Activated CD8-positive, alpha-beta memory T cell treated with anti-CD3 and anti-CD28 coated beads, Interleukin-2, amount 10 ng/mL, durations not matched to agents 7 days and 5 days (primary cell): Measurements from ENCODE around the gene VPS13D. TPM values are rescaled to one million over a fixed set of nuclear protein-coding genes. Genes with fewer than 3 reads are reported as not detected.

Source experiments
- ATAC-seq: fragments of 150-1000 bp; cut with Tn5 transposase; one replicate; pipeline ENCODE4 v1.10.0; 2021; ENCODE audit warnings: moderate library complexity
- CTCF ChIA-PET: fragments of 350-600 bp; sonication (Branson Sonifier 250); formaldehyde crosslinking; loops from one replicate; lab custom pipeline; 2021; ENCODE audit warnings: antibody characterized with exemption; lab: Charles Lee
- DNase-seq: peaks from one replicate; pipeline ENCODE4 v3.0.0-alpha.2; 2020
- H3K27ac Mint-ChIP-seq: one replicate; pipeline ENCODE4 v1.8.0; 2021; ENCODE audit warnings: mild to moderate bottlenecking, mixed read lengths
- H3K27me3 Mint-ChIP-seq: one replicate; pipeline ENCODE4 v1.8.0; 2021; ENCODE audit warnings: mixed read lengths
- H3K36me3 Mint-ChIP-seq: one replicate; pipeline ENCODE4 v1.8.0; 2021; ENCODE audit warnings: mild to moderate bottlenecking, mixed read lengths
- H3K4me1 Mint-ChIP-seq: one replicate; pipeline ENCODE4 v1.8.0; 2021; ENCODE audit warnings: mixed read lengths
- H3K4me3 Mint-ChIP-seq: one replicate; pipeline ENCODE4 v1.8.0; 2021; ENCODE audit warnings: mild to moderate bottlenecking, moderate library complexity, mixed read lengths
- H3K9me3 Mint-ChIP-seq: one replicate; pipeline ENCODE4 v1.8.0; 2022; ENCODE audit warnings: low read depth, mixed read lengths
- total RNA-seq, 2 experiments: library from RNA; stranded (reverse); gene quantifications; one replicate each; pipeline ENCODE4 v1.2.3, GENCODE V29; 2021

VPS13D gene
- total RNA-seq, 2 experiments from 2014 or later, result 34.6 to 38.3 TPM

GRCh38 chr1:12413664-12414410, 184.0 kb downstream of the VPS13D start:
- no peak overlapping the region for H3K27ac Mint-ChIP-seq
- no peak overlapping the region for H3K4me3 Mint-ChIP-seq
- peaks cover 4% of the 10 kb centered on the region for H3K4me1 Mint-ChIP-seq
- no peak for ATAC-seq
- H3K36me3 Mint-ChIP-seq, result peaks cover 58% of the 10 kb centered on the region
- CTCF ChIA-PET, result interaction anchor here (1.8 kb wide), 1 partner anchor 207 kb away, joined by 4 read pairs; no protein-coding TSS in a partner anchor
- H3K27me3 Mint-ChIP-seq, result no peaks in the 10 kb centered on the region
- no peak for DNase-seq
- H3K9me3 Mint-ChIP-seq, result peaks cover 8% of the 10 kb centered on the region

- peaks cover 4% of the 10 kb centered on the region for H3K4me1 Mint-ChIP-seq
- CTCF ChIA-PET, result interaction anchor here (1.8 kb wide), 1 partner anchor 206 kb away, joined by 4 read pairs; no protein-coding TSS in a partner anchor
- no peaks in the 10 kb centered on the region for H3K27me3 Mint-ChIP-seq
- no peak overlapping the region for H3K4me3 Mint-ChIP-seq
- H3K36me3 Mint-ChIP-seq, result peaks cover 59% of the 10 kb centered on the region
- ATAC-seq (no peak), DNase-seq (no peak)
- H3K27ac Mint-ChIP-seq, result no peak overlapping the region
- peaks cover 8% of the 10 kb centered on the region for H3K9me3 Mint-ChIP-seq
Measured at GRCh38 chr1:12414444-12415018, 184.7 kb downstream of the VPS13D start.

GRCh38 chr1:12415038-12415466, 185.2 kb downstream of the VPS13D start:
- no peak overlapping the region for H3K27ac Mint-ChIP-seq
- no peak overlapping the region for H3K4me3 Mint-ChIP-seq
- CTCF ChIA-PET, result no interaction called here

GRCh38 chr1:12416101-12416500, 186.3 kb downstream of the VPS13D start:
- peaks cover 4% of the 10 kb centered on the region for H3K4me1 Mint-ChIP-seq
- no peak overlapping the region for H3K27ac Mint-ChIP-seq
- H3K9me3 Mint-ChIP-seq, result no peaks in the 10 kb centered on the region
- DNase-seq (no peak), ATAC-seq (no peak)
- H3K36me3 Mint-ChIP-seq, result peaks cover 49% of the 10 kb centered on the region
- no peak overlapping the region for H3K4me3 Mint-ChIP-seq
- CTCF ChIA-PET, result interaction anchor here (1.0 kb wide), 1 partner anchor 14 kb away, joined by 3 read pairs; no protein-coding TSS in a partner anchor
- H3K27me3 Mint-ChIP-seq, result no peaks in the 10 kb centered on the region

More at GRCh38 chr1:12415038-12415466, 185.2 kb downstream of the VPS13D start:
- Mint-ChIP-seq H3K27me3 (no peaks in the 10 kb centered on the region), H3K36me3 (peaks cover 55% of the 10 kb centered on the region), H3K4me1 (peaks cover 4% of the 10 kb centered on the region), H3K9me3 (peaks cover 4% of the 10 kb centered on the region)
- DNase-seq (no peak), ATAC-seq (no peak)

GRCh38 chr1:12416744-12417143, 186.9 kb downstream of the VPS13D start:
- Mint-ChIP-seq H3K4me1 (peaks cover 4% of the 10 kb centered on the region), H3K9me3 (no peaks in the 10 kb centered on the region), H3K4me3 (no peak overlapping the region), H3K27ac (no peak overlapping the region), H3K36me3 (peaks cover 48% of the 10 kb centered on the region), H3K27me3 (no peaks in the 10 kb centered on the region)
- ATAC-seq (no peak), DNase-seq (no peak)
- CTCF ChIA-PET, result interaction anchor here (1.0 kb wide), 1 partner anchor 14 kb away, joined by 3 read pairs; no protein-coding TSS in a partner anchor

GRCh38 chr1:12417389-12417788, 187.6 kb downstream of the VPS13D start:
- CTCF ChIA-PET, result no interaction called here
- Mint-ChIP-seq H3K4me3 (no peak overlapping the region), H3K9me3 (no peaks in the 10 kb centered on the region), H3K4me1 (peaks cover 4% of the 10 kb centered on the region), H3K36me3 (peaks cover 46% of the 10 kb centered on the region), H3K27me3 (no peaks in the 10 kb centered on the region), H3K27ac (no peak overlapping the region)
- ATAC-seq, result no peak
- no peak for DNase-seq

GRCh38 chr1:12420171-12420570, 190.3 kb downstream of the VPS13D start:
- H3K27ac Mint-ChIP-seq, result no peak overlapping the region
- H3K9me3 Mint-ChIP-seq, result no peaks in the 10 kb centered on the region
- no peak overlapping the region for H3K4me3 Mint-ChIP-seq
- CTCF ChIA-PET, result no interaction called here
- no peak for ATAC-seq
- H3K36me3 Mint-ChIP-seq, result peaks cover 30% of the 10 kb centered on the region
- H3K4me1 Mint-ChIP-seq, result peaks cover 6% of the 10 kb centered on the region
- no peak for DNase-seq
- H3K27me3 Mint-ChIP-seq, result no peaks in the 10 kb centered on the region

- CTCF ChIA-PET, result interaction anchor here (0.9 to 4.8 kb wide), 3 partner anchors 15 to 179 kb away, joined by 4 to 18 read pairs (median 4); no protein-coding TSS in a partner anchor
- H3K36me3 Mint-ChIP-seq, result peaks cover 21% of the 10 kb centered on the region
- no peaks in the 10 kb centered on the region for H3K27me3 Mint-ChIP-seq
- H3K9me3 Mint-ChIP-seq, result no peaks in the 10 kb centered on the region
- H3K27ac Mint-ChIP-seq, result no peak overlapping the region
- no peak overlapping the region for H3K4me3 Mint-ChIP-seq
- no peak for DNase-seq
- no peak for ATAC-seq
- H3K4me1 Mint-ChIP-seq, result peaks cover 6% of the 10 kb centered on the region
Measured at GRCh38 chr1:12422488-12422887, 192.7 kb downstream of the VPS13D start.

GRCh38 chr1:12424087-12424529, 194.3 kb downstream of the VPS13D start:
- Mint-ChIP-seq H3K4me3 (no peak overlapping the region), H3K27me3 (no peaks in the 10 kb centered on the region), H3K9me3 (no peaks in the 10 kb centered on the region), H3K27ac (no peak overlapping the region), H3K36me3 (peaks cover 17% of the 10 kb centered on the region), H3K4me1 (peaks cover 6% of the 10 kb centered on the region)
- no peak for DNase-seq
- no peak for ATAC-seq
- CTCF ChIA-PET, result interaction anchor here (0.6 to 4.8 kb wide), 4 partner anchors 16 to 195 kb away, joined by 4 to 18 read pairs (median 6); partner anchors contain the start of gene DHRS3

- Mint-ChIP-seq H3K36me3 (peaks cover 16% of the 10 kb centered on the region), H3K27ac (no peak overlapping the region), H3K9me3 (no peaks in the 10 kb centered on the region), H3K4me3 (no peak overlapping the region), H3K27me3 (no peaks in the 10 kb centered on the region), H3K4me1 (peaks cover 6% of the 10 kb centered on the region)
- ATAC-seq (no peak), DNase-seq (no peak)
- CTCF ChIA-PET, result interaction anchor here (1.3 to 4.8 kb wide), 4 partner anchors 9 to 194 kb away, joined by 4 to 18 read pairs (median 6); partner anchors contain the start of gene DHRS3
Measured at GRCh38 chr1:12424793-12425192, 195.0 kb downstream of the VPS13D start.

GRCh38 chr1:12426030-12426429, 196.2 kb downstream of the VPS13D start:
- no peak overlapping the region for H3K27ac Mint-ChIP-seq
- H3K9me3 Mint-ChIP-seq, result no peaks in the 10 kb centered on the region
- no peaks in the 10 kb centered on the region for H3K27me3 Mint-ChIP-seq
- ATAC-seq (no peak), DNase-seq (no peak)
- peaks cover 14% of the 10 kb centered on the region for H3K36me3 Mint-ChIP-seq
- H3K4me1 Mint-ChIP-seq, result peaks cover 6% of the 10 kb centered on the region
- H3K4me3 Mint-ChIP-seq, result no peak overlapping the region
- CTCF ChIA-PET, result interaction anchor here (1.0 to 4.8 kb wide), 3 partner anchors 8 to 56 kb away, joined by 3 to 18 read pairs (median 4); no protein-coding TSS in a partner anchor

- Mint-ChIP-seq H3K27ac (no peak overlapping the region), H3K4me3 (no peak overlapping the region), H3K9me3 (no peaks in the 10 kb centered on the region), H3K27me3 (no peaks in the 10 kb centered on the region), H3K36me3 (peaks cover 14% of the 10 kb centered on the region), H3K4me1 (peaks cover 10% of the 10 kb centered on the region)
- CTCF ChIA-PET, result interaction anchor here (1.0 kb wide), 1 partner anchor 74 kb away, joined by 3 read pairs; no protein-coding TSS in a partner anchor
- ATAC-seq, result no peak
- DNase-seq, result no peak
Measured at GRCh38 chr1:12428334-12428733, 198.5 kb downstream of the VPS13D start.

- H3K36me3 Mint-ChIP-seq, result peaks cover 13% of the 10 kb centered on the region
- no peaks in the 10 kb centered on the region for H3K9me3 Mint-ChIP-seq
- no peak overlapping the region for H3K27ac Mint-ChIP-seq
- peaks cover 26% of the 10 kb centered on the region for H3K4me1 Mint-ChIP-seq
- DNase-seq (no peak), ATAC-seq (no peak)
- no peak overlapping the region for H3K4me3 Mint-ChIP-seq
- no peaks in the 10 kb centered on the region for H3K27me3 Mint-ChIP-seq
- CTCF ChIA-PET, result interaction anchor here (1.4 kb wide), 1 partner anchor 14 kb away, joined by 3 read pairs; no protein-coding TSS in a partner anchor
Measured at GRCh38 chr1:12430525-12430924, 200.7 kb downstream of the VPS13D start.
